PC-3 (cell line): ENCODE results near the gene SUMF2. TPM values are rescaled to one million over a fixed set of nuclear protein-coding genes. Genes with fewer than 3 reads are reported as not detected.
A peak's percentile ranks its signal among the peaks of the same experiment; 100 is the strongest.
"Not testable (repeated sequence)": the region's sequence is repeated elsewhere in the genome, so short reads cannot be mapped to it uniquely, and the experiment has no call there.

Experiments
- ATAC-seq: fragments of 200-7000 bp; cut with Tn5 transposase; 2 replicates; pipeline ENCODE4 v1.9.1; 2020; ENCODE audit warnings: mild to moderate bottlenecking, moderate library complexity
- BruUV-seq: library from RNA; stranded (reverse); fragments of 400-500 nt; replicated peaks from 2 replicates; lab custom pipeline; 2021; lab: Mats Ljungman, UMichigan
- CTCF ChIA-PET: fragments of 300-600 bp; sonication (Branson Sonifier 250); formaldehyde crosslinking; loops from one replicate; lab custom pipeline; 2022; ENCODE audit warnings: antibody characterized with exemption; lab: Charles Lee
- POLR2A ChIA-PET: fragments of 300-600 bp; sonication (Branson Sonifier 250); formaldehyde crosslinking; loops from one replicate; lab custom pipeline; 2022; ENCODE audit warnings: antibody characterized with exemption; ENCODE audit not compliant: unreplicated experiment; lab: Charles Lee
- DNase-seq: peaks from one replicate; pipeline ENCODE4 v3.0.0-alpha.2; 2015
- H2AFZ ChIP-seq: fragments of 300-600 bp; sonication (generic); 2 replicates; pipeline ENCODE4 v1.6.0; 2016; ENCODE audit warnings: antibody characterized with exemption, low read length
- H3F3A ChIP-seq: fragments of 300-600 bp; sonication (generic); one replicate; pipeline ENCODE4 v1.6.0; 2017; ENCODE audit warnings: antibody characterized with exemption, low read length, control low read depth, mild to moderate bottlenecking; ENCODE audit not compliant: unreplicated experiment
- H3K27ac ChIP-seq: fragments of 300-600 bp; sonication (generic); 2 replicates; pipeline ENCODE4 v1.5.1; 2016; ENCODE audit warnings: mild to moderate bottlenecking, low read length
- H3K27me3 ChIP-seq: fragments of 300-600 bp; sonication (generic); 2 replicates; pipeline ENCODE4 v1.6.1; 2016; ENCODE audit warnings: low read length, mixed read lengths
- H3K36me3 ChIP-seq: fragments of 300-600 bp; sonication (generic); 2 replicates; pipeline ENCODE4 v1.6.1; 2016; ENCODE audit warnings: low read depth, mixed run types, low read length, mixed read lengths
- H3K4me1 ChIP-seq: fragments of 300-600 bp; sonication (generic); 2 replicates; pipeline ENCODE4 v1.5.1; 2016; ENCODE audit warnings: low read length; ENCODE audit not compliant: insufficient read depth
- H3K4me2 ChIP-seq: fragments of 300-600 bp; sonication (generic); 2 replicates; pipeline ENCODE4 v1.6.0; 2016; ENCODE audit warnings: low read length
- H3K4me3 ChIP-seq: fragments of 300-600 bp; sonication (generic); 2 replicates; pipeline ENCODE4 v1.5.1; 2016; ENCODE audit warnings: mild to moderate bottlenecking, low read length, mixed read lengths
- H3K79me2 ChIP-seq: fragments of 300-600 bp; sonication (generic); 2 replicates; pipeline ENCODE4 v1.6.1; 2017; ENCODE audit warnings: low read length, mixed read lengths
- H3K9ac ChIP-seq: fragments of 300-600 bp; sonication (generic); 2 replicates; pipeline ENCODE4 v1.6.0; 2016; ENCODE audit warnings: mild to moderate bottlenecking, low read length
- H3K9me2 ChIP-seq: fragments of 300-600 bp; sonication (generic); replicated peaks from 2 replicates; pipeline ENCODE4 v1.6.1; 2016; ENCODE audit warnings: mixed run types, low read length, mixed read lengths
- H3K9me3 ChIP-seq: fragments of 300-600 bp; sonication (generic); 2 replicates; pipeline ENCODE4 v1.6.1; 2016; ENCODE audit warnings: low read length, mixed read lengths
- H4K20me1 ChIP-seq: fragments of 300-600 bp; sonication (generic); 2 replicates; pipeline ENCODE4 v1.6.1; 2016; ENCODE audit warnings: low read length, mixed read lengths
- CTCF ChIP-seq: fragments of 300-600 bp; sonication (generic); conservative IDR thresholded peaks from 2 replicates; pipeline ENCODE4 v1.5.1; 2017; ENCODE audit warnings: antibody characterized with exemption, low read depth, mild to moderate bottlenecking, low read length
- EZH2 ChIP-seq: fragments of 300-600 bp; sonication (generic); IDR thresholded peaks from one replicate; pipeline ENCODE4 v1.6.1; 2017; ENCODE audit warnings: antibody characterized with exemption, mild to moderate bottlenecking, low read length; ENCODE audit not compliant: unreplicated experiment
- EZH2phosphoT487 ChIP-seq: fragments of 300-600 bp; sonication (generic); IDR thresholded peaks from 2 replicates; pipeline ENCODE4 v1.6.1; 2018; ENCODE audit warnings: mild to moderate bottlenecking, antibody characterized with exemption, low read length, borderline replicate concordance
- intact Hi-C: fragments of 100-400 bp; cut with micrococcal nuclease; formaldehyde crosslinking; loops from 2 replicates; pipeline ENCODE4 v1.9.0; 2023
- total RNA-seq: library from RNA; depleted of rRNA; stranded (reverse); fragments of >200 nt; gene quantifications from 2 replicates; pipeline ENCODE4 v1.2.3, GENCODE V29; 2014

The SUMF2 gene
- total RNA-seq, 1 experiment from 2014 or later = 65.6 TPM

- H3K9me3 ChIP-seq = no peaks in the 10 kb centered on the region
- POLR2A ChIA-PET = no interaction called here
- H3K36me3 ChIP-seq = peaks cover 46% of the 10 kb centered on the region
- intact Hi-C loops = no loop called here
- no peaks in the 10 kb centered on the region for H3K4me1 ChIP-seq
- no peak overlapping the region for H3K27ac ChIP-seq
- 0 out of 2 replicates have a peak, but pooled peaks cover 14% of the 10 kb centered on the region for H4K20me1 ChIP-seq
- no peak overlapping the region for H3K9ac ChIP-seq
- DNase-seq = no peak
- no peak; the same call in 1 of the 2 replicates for ATAC-seq
- H3K4me2 ChIP-seq = no peak overlapping the region
- H2AFZ ChIP-seq = no peak overlapping the region
- TF ChIP-seq EZH2 (no peak), CTCF (no peak), EZH2phosphoT487 (no peak)
- no peak overlapping the region for H3K4me3 ChIP-seq
- CTCF ChIA-PET = no interaction called here
- no peaks in the 10 kb centered on the region for H3K9me2 ChIP-seq
- BruUV-seq = no TSS peak
- peaks cover 18% of the 10 kb centered on the region for H3K79me2 ChIP-seq
- H3K27me3 ChIP-seq = no peaks in the 10 kb centered on the region
- no peaks in the 10 kb centered on the region for H3F3A ChIP-seq
Observed at GRCh38 chr7:56099653-56100052, 35.6 kb downstream of the SUMF2 start.

GRCh38 chr7:56104138-56104537 is 40.1 kb downstream of the SUMF2 start:
- ATAC-seq, H2AFZ ChIP-seq, H3K27ac ChIP-seq, H3K9ac ChIP-seq, POLR2A ChIA-PET, H3F3A ChIP-seq, DNase-seq, H3K27me3 ChIP-seq, intact Hi-C loops, H3K9me3 ChIP-seq, H3K9me2 ChIP-seq, H3K4me2 ChIP-seq, H3K4me1 ChIP-seq, H3K4me3 ChIP-seq, CTCF ChIA-PET, BruUV-seq: not testable (repeated sequence)
- peaks cover 20% of the 10 kb centered on the region for H4K20me1 ChIP-seq
- peaks cover 46% of the 10 kb centered on the region for H3K36me3 ChIP-seq
- H3K79me2 ChIP-seq = peaks cover 35% of the 10 kb centered on the region

- Histone ChIP-seq H3K4me3 (peak overlapping the region; percentile 97), H3K27me3 (no peaks in the 10 kb centered on the region), H3K9me3 (no peaks in the 10 kb centered on the region), H3K4me1 (peaks cover 6% of the 10 kb centered on the region; the same call in 1 of the 2 replicates), H4K20me1 (peaks cover 20% of the 10 kb centered on the region), H3K36me3 (peaks cover 35% of the 10 kb centered on the region), H3F3A (no peaks in the 10 kb centered on the region), H3K79me2 (peaks cover 35% of the 10 kb centered on the region), H3K9ac (peak overlapping the region; percentile 99), H3K4me2 (peak overlapping the region; percentile 93), H2AFZ (peak overlapping the region; percentile 80; the same call in 1 of the 2 replicates), H3K9me2 (no peaks in the 10 kb centered on the region), H3K27ac (peak overlapping the region; percentile 70)
- ChIA-PET CTCF (interaction anchor here (0.7 kb wide), 1 partner anchor 12 kb away, joined by 4 read pairs; no protein-coding TSS in a partner anchor), POLR2A (no interaction called here)
- no peak for TF ChIP-seq EZH2phosphoT487
- no peak for TF ChIP-seq EZH2
- no peak for TF ChIP-seq CTCF
- ATAC-seq (peak; percentile 39), DNase-seq (peak; percentile 49)
- intact Hi-C loops = no loop called here
- BruUV-seq = no TSS peak
Observed at GRCh38 chr7:56105508-56105907, 41.4 kb downstream of the SUMF2 start.
